Measurements from ENCODE around the gene IGFBPL1.

GRCh38 chr9:38435521-38435920 is 11.3 kb upstream of the IGFBPL1 start:
- TF ChIP-seq HDGF (IDR thresholded peaks at IDR 0.05), result no peak
- no peak for TF ChIP-seq MAX (IDR thresholded peaks at IDR 0.05; ENCODE audit: low read depth, low read length)
- TF ChIP-seq ZNF274 (IDR thresholded peaks at IDR 0.05; ENCODE audit: insufficient read depth, insufficient read length), result no peak
- TF ChIP-seq BACH1 (IDR thresholded peaks at IDR 0.05; ENCODE audit: borderline replicate concordance), result no peak
- TF ChIP-seq LARP7 (IDR thresholded peaks at IDR 0.05), result no peak
- TF ChIP-seq ESRRA (IDR thresholded peaks at IDR 0.05; ENCODE audit: low read length), result no peak
- no peak for TF ChIP-seq CTCF (IDR thresholded peaks at IDR 0.05 in 2 of 3, conservative IDR thresholded peaks at IDR 0.05 in 1 of 3; ENCODE audit: control insufficient read depth in 2 of 3, extremely low read depth in 1 of 3, insufficient read depth in 1 of 3, low read depth in 3 of 3, low read length in 3 of 3)
- no peak for TF ChIP-seq ZNF207 (IDR thresholded peaks at IDR 0.05; ENCODE audit: borderline replicate concordance)
- no peak for TF ChIP-seq CEBPZ (IDR thresholded peaks at IDR 0.05; ENCODE audit: low read depth, low read length)
- no peak for TF ChIP-seq POLR2A (IDR thresholded peaks at IDR 0.05; ENCODE audit: low read depth, low read length)
- TF ChIP-seq POLR2AphosphoS5 (IDR thresholded peaks at IDR 0.05; ENCODE audit: low read length), result no peak
